Activated CD4-positive, alpha-beta T cell treated with anti-CD3 and anti-CD28 coated beads, Interleukin-2, amount 10 ng/mL, durations not matched to agents 24 days and 14 days (primary cell): ENCODE results near the gene ASZ1. TPM values are rescaled to one million over a fixed set of nuclear protein-coding genes. Genes with fewer than 3 reads are reported as not detected.
"Not testable (repeated sequence)": the region's sequence is repeated elsewhere in the genome, so short reads cannot be mapped to it uniquely, and the experiment has no call there.

Source experiments
- DNase-seq: peaks from one replicate; pipeline ENCODE4 v3.0.0; 2022
- H3K27ac Mint-ChIP-seq: one replicate; pipeline ENCODE4 v1.8.0; 2022; ENCODE audit warnings: mild to moderate bottlenecking, mixed read lengths
- H3K27me3 Mint-ChIP-seq: one replicate; pipeline ENCODE4 v1.8.0; 2022; ENCODE audit warnings: mixed read lengths
- H3K36me3 Mint-ChIP-seq: one replicate; pipeline ENCODE4 v1.8.0; 2022; ENCODE audit warnings: low read depth, mild to moderate bottlenecking, mixed read lengths
- H3K4me1 Mint-ChIP-seq: one replicate; pipeline ENCODE4 v1.8.0; 2021; ENCODE audit warnings: mixed read lengths
- H3K4me3 Mint-ChIP-seq: one replicate; pipeline ENCODE4 v1.8.0; 2022; ENCODE audit warnings: mild to moderate bottlenecking, moderate library complexity, mixed read lengths
- H3K9me3 Mint-ChIP-seq: one replicate; pipeline ENCODE4 v1.8.0; 2021; ENCODE audit warnings: mixed read lengths
- intact Hi-C: fragments of 100-400 bp; cut with micrococcal nuclease; formaldehyde crosslinking; loops from one replicate; pipeline ENCODE4 v1.15.1; 2023
- total RNA-seq: library from RNA; stranded (reverse); gene quantifications from 2 replicates; pipeline ENCODE4 v1.2.3, GENCODE V29; 2022

ASZ1 gene, protein sequence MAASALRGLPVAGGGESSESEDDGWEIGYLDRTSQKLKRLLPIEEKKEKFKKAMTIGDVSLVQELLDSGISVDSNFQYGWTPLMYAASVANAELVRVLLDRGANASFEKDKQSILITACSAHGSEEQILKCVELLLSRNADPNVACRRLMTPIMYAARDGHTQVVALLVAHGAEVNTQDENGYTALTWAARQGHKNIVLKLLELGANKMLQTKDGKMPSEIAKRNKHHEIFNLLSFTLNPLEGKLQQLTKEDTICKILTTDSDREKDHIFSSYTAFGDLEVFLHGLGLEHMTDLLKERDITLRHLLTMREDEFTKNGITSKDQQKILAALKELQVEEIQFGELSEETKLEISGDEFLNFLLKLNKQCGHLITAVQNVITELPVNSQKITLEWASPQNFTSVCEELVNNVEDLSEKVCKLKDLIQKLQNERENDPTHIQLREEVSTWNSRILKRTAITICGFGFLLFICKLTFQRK
- not detected in 2 replicates for total RNA-seq

DNA sequence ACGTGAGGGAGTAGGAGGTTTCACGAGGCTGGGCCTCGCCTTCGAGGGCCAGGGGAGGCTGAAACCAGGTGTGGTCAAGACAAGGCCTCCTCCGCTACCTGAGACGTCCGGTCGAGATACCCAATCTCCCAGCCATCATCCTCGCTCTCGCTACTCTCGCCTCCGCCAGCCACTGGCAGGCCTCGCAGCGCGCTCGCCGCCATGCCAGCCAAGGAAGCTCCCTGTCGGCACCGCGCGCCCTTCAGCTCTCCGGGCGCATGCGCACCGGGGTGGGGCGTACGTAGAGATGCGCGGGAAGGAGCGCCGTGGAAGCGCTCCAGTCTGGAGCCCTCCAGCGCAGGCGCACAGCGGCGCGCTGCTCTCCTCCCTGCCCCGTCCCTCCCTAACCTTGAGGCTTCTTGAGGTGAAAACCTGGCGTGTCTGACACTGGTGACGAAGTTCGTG is at the start of gene ASZ1:
ASZ1 (minus strand) TSS at position 236 of the 444 bp plus-strand sequence; CDS start at position 203, 33 bp downstream.
- no peak within 1 kb of the TSS for H3K4me3 Mint-ChIP-seq
- intact Hi-C loops = no loop called here
- peaks cover 3% of the 10 kb centered on the region for H3K9me3 Mint-ChIP-seq
- no peak within 1 kb of the TSS for H3K27ac Mint-ChIP-seq
- no peaks in the 10 kb centered on the region for H3K4me1 Mint-ChIP-seq
- H3K27me3 Mint-ChIP-seq = peaks cover 3% of the 10 kb centered on the region
- no peak for DNase-seq
- no peaks in the 10 kb centered on the region for H3K36me3 Mint-ChIP-seq

DNA sequence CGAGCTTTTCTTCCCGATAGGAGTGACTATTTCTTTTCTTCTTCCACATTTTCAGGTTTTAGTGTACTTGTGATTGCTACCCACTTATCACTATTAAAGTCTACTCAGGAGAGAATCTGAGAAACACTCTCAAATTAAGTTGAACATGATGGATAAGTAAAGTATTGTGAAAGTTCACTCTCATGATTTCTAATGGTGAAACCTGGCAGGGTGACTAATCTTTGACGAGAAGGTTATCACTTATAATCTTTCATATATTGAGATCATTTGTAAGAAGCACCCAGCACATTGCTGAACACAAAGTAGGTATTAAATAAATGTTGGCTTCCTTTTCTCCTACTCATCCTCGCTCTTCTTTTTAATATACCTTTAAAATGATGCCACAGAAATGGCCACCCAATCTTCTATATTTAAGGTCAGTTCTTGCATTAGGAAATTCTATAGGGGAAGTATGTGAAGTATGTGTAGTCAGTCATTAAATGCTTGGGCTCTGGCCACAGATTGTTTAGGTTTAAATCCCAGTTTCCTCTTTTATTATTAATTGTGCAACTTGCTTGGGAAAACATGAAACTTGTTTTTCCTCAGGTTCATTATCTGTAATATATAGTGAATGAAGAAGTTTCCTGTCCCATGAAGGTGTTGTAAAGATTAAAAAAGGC is 49.4 kb upstream of the ASZ1 start:
- intact Hi-C loops = no loop called here
- Mint-ChIP-seq H3K27me3 (peaks cover 30% of the 10 kb centered on the region), H3K4me1 (peaks cover 2% of the 10 kb centered on the region), H3K36me3 (no peaks in the 10 kb centered on the region), H3K4me3 (no peak overlapping the region), H3K9me3 (no peaks in the 10 kb centered on the region), H3K27ac (no peak overlapping the region)
- no peak for DNase-seq

DNA sequence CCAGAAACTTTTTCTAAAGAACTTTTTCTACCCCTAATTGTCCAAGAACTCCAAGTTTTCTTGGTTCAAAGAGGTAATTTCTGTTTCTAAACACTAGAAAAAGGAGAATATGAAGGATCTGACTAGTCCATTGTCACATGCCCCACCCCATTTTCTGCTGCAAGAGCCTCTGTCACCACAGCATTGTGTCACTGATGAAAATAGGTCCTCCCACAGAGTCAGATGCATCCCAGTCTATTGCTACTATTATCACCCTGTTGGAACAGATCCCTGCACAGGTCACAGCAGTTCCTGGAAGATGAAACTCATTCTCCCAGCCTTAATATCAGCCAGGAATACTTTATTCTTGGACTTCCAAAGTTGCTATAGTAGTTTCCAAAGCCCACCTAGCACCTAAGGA is 45.0 kb upstream of the ASZ1 start:
- Mint-ChIP-seq H3K4me1 (no peaks in the 10 kb centered on the region), H3K9me3 (no peaks in the 10 kb centered on the region), H3K4me3 (no peak overlapping the region), H3K27me3 (peaks cover 5% of the 10 kb centered on the region), H3K36me3 (no peaks in the 10 kb centered on the region), H3K27ac (no peak overlapping the region)
- intact Hi-C loops = no loop called here
- DNase-seq = no peak

DNA sequence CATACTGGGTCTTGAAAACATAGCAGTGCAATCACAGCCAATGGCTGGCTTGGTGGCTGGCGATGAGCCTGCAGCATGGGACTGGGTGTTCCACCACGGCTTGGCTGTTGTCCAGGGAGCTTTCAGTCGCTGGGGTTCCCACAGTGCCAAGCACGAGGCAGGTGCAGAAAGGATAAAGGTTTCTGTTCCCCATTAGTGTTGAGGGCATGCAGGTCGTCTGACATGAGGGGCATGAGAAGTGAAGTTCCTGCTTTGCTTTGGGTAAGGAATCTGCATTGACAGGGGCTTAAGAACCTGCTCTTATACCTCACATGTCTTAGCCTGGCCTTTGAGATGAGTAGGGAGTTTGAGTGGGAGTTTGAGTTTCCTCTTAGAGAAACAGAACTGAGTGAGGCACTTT is 43.5 kb upstream of the ASZ1 start:
- H3K4me1 Mint-ChIP-seq = no peaks in the 10 kb centered on the region
- H3K27ac Mint-ChIP-seq = no peak overlapping the region
- no peak for DNase-seq
- H3K9me3 Mint-ChIP-seq = no peaks in the 10 kb centered on the region
- intact Hi-C loops = no loop called here
- no peaks in the 10 kb centered on the region for H3K36me3 Mint-ChIP-seq
- no peak overlapping the region for H3K4me3 Mint-ChIP-seq
- no peaks in the 10 kb centered on the region for H3K27me3 Mint-ChIP-seq

DNA sequence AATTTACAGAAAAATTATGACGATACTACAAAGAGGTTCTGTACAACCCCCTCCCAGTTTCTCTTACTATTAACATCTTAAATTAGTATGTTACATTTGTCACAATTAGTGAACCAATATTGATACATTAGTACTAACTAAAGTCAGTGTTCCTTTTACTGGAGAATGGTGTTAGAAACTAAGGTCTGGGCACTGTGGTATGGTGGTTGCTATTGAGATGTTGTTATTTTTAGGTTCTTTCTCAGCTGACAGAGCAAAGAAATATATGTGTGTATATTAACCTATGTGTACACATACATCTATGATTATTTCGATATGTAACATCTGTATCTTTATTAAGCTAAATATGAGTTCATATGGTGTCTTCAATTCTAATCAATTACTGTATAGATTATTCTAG is 40.9 kb upstream of the ASZ1 start:
- Mint-ChIP-seq H3K27ac (no peak overlapping the region), H3K36me3 (no peaks in the 10 kb centered on the region), H3K4me1 (no peaks in the 10 kb centered on the region), H3K9me3 (no peaks in the 10 kb centered on the region), H3K27me3 (no peaks in the 10 kb centered on the region), H3K4me3 (no peak overlapping the region)
- no peak for DNase-seq
- intact Hi-C loops = no loop called here

DNA sequence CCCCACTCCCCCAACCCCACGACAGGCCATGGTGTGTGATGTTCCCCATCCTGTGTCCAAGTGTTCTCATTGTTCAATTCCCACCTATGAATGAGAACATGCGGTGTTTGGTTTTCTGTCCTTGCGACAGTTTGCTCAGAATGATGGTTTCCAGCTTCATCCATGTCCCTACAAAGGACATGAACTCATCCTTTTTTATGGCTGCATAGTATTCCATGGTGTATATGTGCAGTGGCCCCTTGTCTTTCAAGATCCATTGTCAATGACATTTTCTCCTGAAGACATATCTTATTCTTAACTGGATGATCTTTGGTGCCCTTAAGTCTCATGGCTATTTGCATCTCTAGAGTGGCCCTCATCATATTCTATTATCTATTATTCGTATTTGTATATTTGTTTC is 33.5 kb upstream of the ASZ1 start:
- intact Hi-C loops = loop anchor here (5.0 kb wide), 1 partner anchor 251 kb away; no protein-coding TSS in a partner anchor
- H3K9me3 Mint-ChIP-seq, H3K4me3 Mint-ChIP-seq, H3K27me3 Mint-ChIP-seq, H3K27ac Mint-ChIP-seq, DNase-seq, H3K36me3 Mint-ChIP-seq, H3K4me1 Mint-ChIP-seq: not testable (repeated sequence)

DNA sequence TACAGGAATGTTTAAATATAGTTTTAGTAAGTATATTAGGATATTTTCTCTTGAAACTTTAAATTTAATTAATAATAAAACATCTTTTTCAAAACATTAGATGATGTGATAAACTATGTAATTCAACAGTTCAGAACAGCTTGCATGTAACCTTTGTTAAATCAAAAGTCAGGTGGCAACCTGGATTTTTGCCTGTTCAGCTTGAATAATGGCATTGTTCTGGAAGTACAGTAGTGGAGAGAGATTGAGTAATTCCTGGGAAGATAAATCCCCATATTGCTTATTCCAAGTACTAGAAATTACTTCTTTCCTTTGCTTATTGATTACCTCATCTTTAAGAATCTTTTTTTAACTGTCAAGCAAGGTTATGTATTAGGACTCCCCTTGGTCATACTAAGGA is 32.4 kb upstream of the ASZ1 start:
- H3K9me3 Mint-ChIP-seq = no peaks in the 10 kb centered on the region
- no peaks in the 10 kb centered on the region for H3K27me3 Mint-ChIP-seq
- no peak overlapping the region for H3K4me3 Mint-ChIP-seq
- H3K27ac Mint-ChIP-seq = no peak overlapping the region
- intact Hi-C loops = loop anchor here (1.0 to 5.0 kb wide), 2 partner anchors 253 to 694 kb away; no protein-coding TSS in a partner anchor
- no peak for DNase-seq
- H3K4me1 Mint-ChIP-seq = no peaks in the 10 kb centered on the region
- H3K36me3 Mint-ChIP-seq = no peaks in the 10 kb centered on the region

DNA sequence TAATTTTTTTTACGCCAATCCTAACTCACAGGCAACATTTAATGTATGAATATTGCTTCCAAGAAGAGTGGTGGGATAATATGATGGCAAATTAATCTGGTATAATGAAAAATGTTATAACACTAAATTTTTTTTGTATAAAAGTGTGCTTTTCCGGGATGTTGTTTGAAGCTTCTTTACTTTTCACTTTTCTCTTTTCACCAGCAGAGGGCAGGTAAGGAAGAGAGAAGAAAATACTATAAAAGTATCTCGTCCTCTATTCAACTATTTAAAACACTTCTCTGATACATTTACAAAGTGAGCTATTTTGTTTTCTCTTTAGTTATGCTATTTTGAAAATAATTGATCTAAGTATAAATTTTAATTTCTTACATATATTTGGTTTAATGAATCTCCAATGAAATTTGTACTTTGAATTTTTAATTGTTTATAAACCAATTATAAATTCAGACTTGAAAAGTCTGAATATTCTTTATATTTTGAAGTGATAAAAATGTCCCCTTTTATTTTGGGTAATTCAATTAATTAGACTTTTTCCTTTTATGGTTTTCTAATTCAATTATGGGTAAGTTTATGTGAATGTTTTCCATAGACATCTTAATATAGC is 31.8 kb upstream of the ASZ1 start:
- Mint-ChIP-seq H3K4me1 (no peaks in the 10 kb centered on the region), H3K27me3 (no peaks in the 10 kb centered on the region), H3K36me3 (no peaks in the 10 kb centered on the region), H3K4me3 (no peak overlapping the region), H3K27ac (no peak overlapping the region), H3K9me3 (no peaks in the 10 kb centered on the region)
- DNase-seq = no peak
- intact Hi-C loops = loop anchor here (1.0 kb wide), 1 partner anchor 694 kb away; no protein-coding TSS in a partner anchor

DNA sequence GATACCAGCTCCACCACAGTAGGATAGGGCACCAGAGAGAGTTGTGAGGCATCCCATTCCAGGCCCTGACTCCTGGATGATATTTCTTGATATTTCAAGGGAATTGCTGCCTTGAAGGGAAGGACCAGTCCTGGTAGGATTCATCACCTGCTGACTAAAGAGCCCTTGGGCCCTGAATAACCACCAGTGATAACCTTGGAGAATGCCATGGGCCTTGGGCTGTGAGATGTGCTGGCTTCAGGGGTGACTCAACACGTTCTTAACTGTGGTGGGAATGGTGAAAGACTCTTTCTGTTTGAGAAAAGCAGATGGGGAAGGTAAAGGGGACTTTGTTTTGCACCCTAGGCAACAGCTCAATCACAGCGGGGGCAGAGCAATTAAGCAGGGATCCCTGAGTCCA is 21.4 kb upstream of the ASZ1 start:
- intact Hi-C loops = no loop called here
- H3K9me3 Mint-ChIP-seq = peaks cover 4% of the 10 kb centered on the region
- no peaks in the 10 kb centered on the region for H3K4me1 Mint-ChIP-seq
- H3K27ac Mint-ChIP-seq = no peak overlapping the region
- H3K4me3 Mint-ChIP-seq = no peak overlapping the region
- no peaks in the 10 kb centered on the region for H3K36me3 Mint-ChIP-seq
- no peak for DNase-seq
- H3K27me3 Mint-ChIP-seq = no peaks in the 10 kb centered on the region

DNA sequence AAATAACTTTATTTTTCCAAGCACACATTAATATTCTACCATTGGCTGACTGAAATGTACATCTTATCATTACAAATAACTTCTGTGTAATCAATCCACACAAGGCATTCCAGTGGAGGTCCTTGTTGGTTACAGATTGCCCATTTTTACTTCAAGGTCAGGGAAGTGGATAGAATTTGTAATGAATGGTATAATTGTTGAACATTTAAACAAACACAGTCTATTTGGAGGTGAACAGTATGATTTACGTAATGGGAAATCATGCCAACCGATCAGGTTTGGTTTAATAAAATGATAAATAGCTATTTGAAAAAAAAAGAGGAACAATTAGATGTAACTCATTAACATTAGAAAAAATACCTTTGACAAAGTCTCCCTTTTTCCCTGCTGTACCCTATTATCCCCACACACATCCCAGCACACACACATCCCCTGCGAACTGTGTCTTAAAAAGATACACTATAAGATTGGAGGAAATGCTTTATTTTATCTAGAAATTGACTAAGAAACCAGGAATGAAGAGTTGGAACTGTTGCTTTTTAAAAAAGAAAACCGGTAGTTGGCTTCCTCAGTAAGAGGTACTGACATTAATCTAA is 19.0 kb upstream of the ASZ1 start:
- Mint-ChIP-seq H3K4me1 (no peaks in the 10 kb centered on the region), H3K36me3 (no peaks in the 10 kb centered on the region), H3K9me3 (peaks cover 4% of the 10 kb centered on the region), H3K27me3 (no peaks in the 10 kb centered on the region), H3K27ac (no peak overlapping the region), H3K4me3 (no peak overlapping the region)
- DNase-seq = no peak
- intact Hi-C loops = no loop called here

DNA sequence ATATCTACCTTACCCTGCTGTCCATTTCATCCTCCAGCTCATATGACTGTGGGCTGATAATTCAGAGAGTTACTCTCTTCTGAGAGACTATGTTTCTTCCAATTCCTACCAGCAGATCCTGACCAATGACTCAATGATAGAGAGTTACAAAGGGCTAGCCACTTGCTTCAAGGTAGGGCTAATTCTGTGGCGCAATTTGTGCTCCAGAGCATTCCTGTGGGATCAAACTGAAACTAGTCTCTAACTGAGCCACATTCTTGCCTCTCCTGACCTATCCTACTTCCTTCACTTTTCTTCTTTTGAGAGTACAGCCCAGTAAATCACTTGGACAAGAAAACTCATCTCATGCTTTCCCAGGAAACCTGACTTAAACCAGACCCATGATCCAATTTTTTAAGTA is 17.9 kb upstream of the ASZ1 start:
- intact Hi-C loops = no loop called here
- no peak for DNase-seq
- Mint-ChIP-seq H3K27me3 (no peaks in the 10 kb centered on the region), H3K36me3 (no peaks in the 10 kb centered on the region), H3K4me1 (no peaks in the 10 kb centered on the region), H3K4me3 (no peak overlapping the region), H3K27ac (no peak overlapping the region), H3K9me3 (no peaks in the 10 kb centered on the region)

DNA sequence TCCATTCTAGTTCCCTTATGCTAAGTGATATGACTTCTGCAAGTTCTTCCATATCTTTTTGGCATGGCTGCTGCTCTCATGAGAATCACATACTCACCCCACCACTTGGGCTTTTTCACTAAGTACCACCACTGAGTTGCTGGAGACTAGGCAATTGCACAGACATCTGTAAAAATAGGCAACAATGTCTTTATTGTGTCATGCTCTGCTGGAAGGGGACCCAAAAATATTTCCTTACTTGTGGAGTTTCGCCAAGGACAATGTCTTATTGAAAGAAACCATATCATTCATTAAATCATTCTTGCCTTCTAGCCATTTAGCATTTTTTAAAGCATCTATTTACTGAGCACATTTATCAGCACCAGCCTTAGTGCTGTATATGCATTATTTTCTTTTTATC is 17.4 kb upstream of the ASZ1 start:
- Mint-ChIP-seq H3K27ac (no peak overlapping the region), H3K27me3 (no peaks in the 10 kb centered on the region), H3K9me3 (no peaks in the 10 kb centered on the region), H3K36me3 (no peaks in the 10 kb centered on the region), H3K4me1 (no peaks in the 10 kb centered on the region), H3K4me3 (no peak overlapping the region)
- intact Hi-C loops = no loop called here
- DNase-seq = no peak

DNA sequence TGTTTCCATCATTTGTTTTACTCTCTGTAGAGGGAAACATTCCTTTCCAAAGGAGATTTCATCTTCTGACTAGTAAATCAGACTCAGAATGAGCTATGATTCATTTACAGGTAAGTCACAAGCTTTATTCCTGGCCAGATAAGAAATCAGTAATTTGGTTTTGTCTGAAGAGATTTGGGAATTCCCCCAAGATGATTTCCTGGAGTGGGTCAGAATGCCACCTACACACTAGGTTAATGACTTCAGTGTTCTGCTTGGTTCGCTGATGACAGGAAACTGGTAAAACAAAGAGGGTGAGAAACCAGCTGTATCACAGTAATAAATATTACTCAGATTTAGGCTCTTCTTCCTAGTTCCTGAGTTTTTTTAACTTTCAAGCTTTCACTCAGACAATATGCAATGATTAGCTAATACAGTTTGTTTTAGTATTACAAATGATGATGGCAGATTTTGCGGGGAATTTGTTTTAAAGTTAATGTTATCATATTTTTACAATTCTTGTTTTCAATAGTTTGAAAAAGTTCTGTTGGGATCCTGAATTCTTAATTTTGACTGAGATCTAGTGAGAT is 8.3 kb upstream of the ASZ1 start:
- Mint-ChIP-seq H3K27ac (no peak overlapping the region), H3K4me3 (no peak overlapping the region), H3K9me3 (peaks cover 3% of the 10 kb centered on the region), H3K36me3 (no peaks in the 10 kb centered on the region), H3K4me1 (peaks cover 6% of the 10 kb centered on the region), H3K27me3 (peaks cover 3% of the 10 kb centered on the region)
- intact Hi-C loops = no loop called here
- no peak for DNase-seq
